Brain microvascular endothelial cell (primary cell): ENCODE data around the gene DEFB132.
A peak's percentile ranks its signal among the peaks of the same experiment; 100 is the strongest.

Experiments
- DNase-seq: peaks from one replicate; pipeline ENCODE4 v3.0.0-alpha.2; 2020
- H3K27ac ChIP-seq: fragments of 250-450 bp; sonication (Bioruptor Pico); 2 replicates; pipeline ENCODE4 v1.5.1; 2020; ENCODE audit warnings: mild to moderate bottlenecking, moderate library complexity
- H3K27me3 ChIP-seq: fragments of 250-450 bp; sonication (Bioruptor Pico); replicated peaks from 2 replicates; pipeline ENCODE4 v1.5.1; 2020; ENCODE audit warnings: mild to moderate bottlenecking
- H3K36me3 ChIP-seq: fragments of 250-450 bp; sonication (Bioruptor Pico); replicated peaks from 2 replicates; pipeline ENCODE4 v1.5.1; 2020; ENCODE audit warnings: mild to moderate bottlenecking
- H3K4me3 ChIP-seq: 2 replicates; pipeline ENCODE4 v1.5.1; 2011; ENCODE audit warnings: low read depth, mild to moderate bottlenecking, control low read depth, low read length, moderate library complexity
- CTCF ChIP-seq: IDR thresholded peaks from 2 replicates; pipeline ENCODE4 v1.5.1; 2011; ENCODE audit warnings: low read depth, mild to moderate bottlenecking, moderate library complexity, low read length, control low read depth, inconsistent platforms; ENCODE audit errors: missing control alignments
- in situ Hi-C: cut with HindIII; loops from 2 replicates; pipeline ENCODE4 v1.10.0; 2017; ENCODE audit warnings: low sequenced_read_pairs, low pct_ligation_motif_present

The DEFB132 gene

GRCh38 chr20:286508-286907 lies 29.0 kb downstream of the DEFB132 start:
- Histone ChIP-seq H3K27ac (no peak overlapping the region), H3K4me3 (no peak overlapping the region), H3K36me3 (no peaks in the 10 kb centered on the region), H3K27me3 (no peaks in the 10 kb centered on the region)
- TF ChIP-seq CTCF: no peak
- no peak for DNase-seq
- in situ Hi-C loops: no loop called here

GRCh38 chr20:288956-289692 lies 31.6 kb downstream of the DEFB132 start:
- Histone ChIP-seq H3K27me3 (no peaks in the 10 kb centered on the region), H3K27ac (no peak overlapping the region), H3K36me3 (no peaks in the 10 kb centered on the region), H3K4me3 (peak overlapping the region; percentile 89)
- DNase-seq: no peak
- in situ Hi-C loops: no loop called here
- TF ChIP-seq CTCF: no peak

GRCh38 chr20:289693-290083 lies 32.2 kb downstream of the DEFB132 start:
- no peak for DNase-seq
- Histone ChIP-seq H3K27ac (no peak overlapping the region), H3K4me3 (peak overlapping the region; percentile 89), H3K36me3 (no peaks in the 10 kb centered on the region), H3K27me3 (no peaks in the 10 kb centered on the region)
- in situ Hi-C loops: no loop called here
- no peak for TF ChIP-seq CTCF

- Histone ChIP-seq H3K27me3 (no peaks in the 10 kb centered on the region), H3K27ac (peak within 1 kb of the TSS; percentile 73), H3K4me3 (peak within 1 kb of the TSS; percentile 89), H3K36me3 (no peaks in the 10 kb centered on the region)
- peak; percentile 69 for TF ChIP-seq CTCF
- in situ Hi-C loops: no loop called here
- DNase-seq: peak; percentile 90
Observed at GRCh38 chr20:290084-290831, 32.7 kb downstream of the DEFB132 start, which contains the start of gene C20orf96. C20orf96 (minus strand) TSS chr20:290750; CDS start chr20:290610, 140 bp downstream.

GRCh38 chr20:294602-295001 lies 37.1 kb downstream of the DEFB132 start:
- no peak for TF ChIP-seq CTCF
- H3K27ac ChIP-seq: no peak overlapping the region
- in situ Hi-C loops: no loop called here
- no peak for DNase-seq
- H3K27me3 ChIP-seq: no peaks in the 10 kb centered on the region
- no peak overlapping the region for H3K4me3 ChIP-seq
- no peaks in the 10 kb centered on the region for H3K36me3 ChIP-seq
